Measurements from ENCODE around the gene PRKCZ.

Gene PRKCZ

DNA sequence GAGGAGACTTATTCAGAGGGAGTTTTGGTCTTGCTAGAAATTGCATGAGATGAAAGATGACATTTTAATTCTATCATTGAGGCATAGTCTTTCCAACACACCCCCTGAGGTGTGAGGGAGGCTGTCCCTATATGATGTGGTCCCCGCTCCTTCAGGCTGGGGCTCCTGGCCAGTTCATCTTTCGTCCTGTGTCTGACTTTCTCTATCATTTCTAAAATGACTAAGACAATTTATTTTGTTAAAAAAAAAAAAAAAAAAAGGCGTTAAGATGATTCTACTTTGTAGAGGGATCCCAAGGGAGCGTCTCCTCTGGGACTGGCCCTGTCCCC lies 50.5 kb downstream of the PRKCZ start:
- DNase-seq (ENCODE audit: low read depth in 2 of 3, low spot score in 2 of 3): no peak

DNA sequence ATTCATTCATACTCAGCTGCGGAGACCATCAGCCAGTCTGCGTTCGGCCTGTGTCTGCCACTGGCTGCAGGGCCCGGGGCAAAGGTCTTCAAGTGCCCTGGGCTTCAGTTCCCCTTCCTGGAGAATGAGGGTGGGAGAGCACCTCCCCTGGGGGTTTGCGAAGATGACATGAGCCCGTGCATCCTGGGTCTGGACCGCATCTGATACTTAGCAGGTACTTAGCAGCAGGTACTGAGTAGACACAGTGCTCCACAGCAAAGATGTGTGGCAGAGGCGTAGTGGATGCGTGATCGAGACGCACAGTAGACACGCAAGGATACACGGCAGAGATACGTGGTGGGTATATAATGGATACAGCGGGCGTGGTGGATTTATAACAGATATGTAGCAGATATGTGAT lies 51.3 kb downstream of the PRKCZ start:
- no peak for DNase-seq (ENCODE audit: low read depth in 2 of 3, low spot score in 2 of 3)

DNA sequence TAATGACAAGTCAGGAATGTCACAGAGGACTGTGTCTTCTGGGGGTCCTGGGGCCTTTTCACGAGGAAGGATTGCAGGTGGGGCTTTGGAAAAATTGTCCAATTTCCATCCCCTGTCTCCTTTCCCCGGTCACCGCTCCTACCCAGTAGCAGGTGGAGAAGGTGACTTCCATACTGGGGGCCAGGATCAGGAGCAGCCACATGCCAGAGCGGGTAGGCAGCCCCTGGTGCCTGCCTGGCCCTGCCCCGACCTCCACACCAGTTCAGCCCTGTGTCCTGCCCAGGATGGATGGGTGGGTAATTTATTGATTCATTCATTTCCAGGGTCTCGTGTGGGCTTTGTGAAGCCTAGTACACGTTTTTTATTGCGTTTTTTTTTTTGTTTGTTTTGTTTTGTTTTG lies 51.7 kb downstream of the PRKCZ start:
- DNase-seq (ENCODE audit: low read depth in 2 of 3, low spot score in 2 of 3): no peak

DNA sequence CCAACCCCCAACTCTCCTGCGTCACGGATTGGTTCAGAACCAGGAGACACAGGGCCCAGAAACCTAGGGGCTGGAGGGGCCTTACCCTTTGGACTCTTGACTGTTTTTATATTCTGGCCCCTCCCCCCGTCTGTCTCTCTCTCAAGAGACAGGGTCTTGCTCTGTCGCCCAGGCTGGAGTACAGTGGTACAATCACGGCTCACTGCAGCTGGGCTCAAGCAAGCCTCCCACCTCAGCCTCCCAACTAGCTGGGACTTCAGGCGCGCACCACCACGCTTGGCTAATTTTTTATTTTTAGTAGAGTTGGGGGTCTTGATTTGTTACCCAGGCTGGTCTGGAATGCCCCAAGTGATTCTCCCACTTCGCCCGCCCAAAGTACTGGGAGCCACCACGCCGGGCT lies 52.5 kb downstream of the PRKCZ start:
- DNase-seq (ENCODE audit: low read depth in 2 of 3, low spot score in 2 of 3): no peak

DNA sequence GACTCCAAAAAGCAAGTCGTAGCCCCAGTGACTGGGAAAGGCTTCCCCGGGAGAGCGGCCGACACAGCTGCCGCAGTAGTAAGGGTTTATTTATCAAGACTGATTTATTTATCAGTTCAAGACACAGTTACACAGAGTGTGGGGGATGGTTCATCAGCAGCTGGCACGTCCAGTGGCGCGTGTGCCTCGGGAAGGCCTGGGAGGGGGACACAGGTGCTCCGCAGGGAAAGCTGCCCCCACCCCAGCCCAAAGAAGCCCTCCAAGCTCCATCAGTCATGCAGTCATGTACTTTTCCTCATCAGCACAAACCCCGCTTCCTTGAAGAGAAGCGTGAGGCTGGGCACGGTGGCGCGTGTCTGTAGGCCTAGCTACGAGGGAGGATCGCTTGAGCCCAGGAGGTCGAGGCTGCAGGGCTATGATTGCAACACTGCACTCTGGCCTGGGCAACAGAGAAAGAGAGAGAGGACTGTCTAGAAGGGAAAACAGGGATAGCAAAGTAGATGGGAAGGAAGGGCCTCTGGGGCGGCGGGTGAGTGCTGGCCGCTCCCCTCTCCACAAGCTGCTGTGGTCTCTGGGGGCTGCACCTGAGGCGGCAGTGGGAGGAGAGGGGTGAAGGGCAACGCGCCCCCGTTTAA lies 53.2 kb downstream of the PRKCZ start:
- DNase-seq (ENCODE audit: low read depth in 2 of 3, low spot score in 2 of 3): no peak

DNA sequence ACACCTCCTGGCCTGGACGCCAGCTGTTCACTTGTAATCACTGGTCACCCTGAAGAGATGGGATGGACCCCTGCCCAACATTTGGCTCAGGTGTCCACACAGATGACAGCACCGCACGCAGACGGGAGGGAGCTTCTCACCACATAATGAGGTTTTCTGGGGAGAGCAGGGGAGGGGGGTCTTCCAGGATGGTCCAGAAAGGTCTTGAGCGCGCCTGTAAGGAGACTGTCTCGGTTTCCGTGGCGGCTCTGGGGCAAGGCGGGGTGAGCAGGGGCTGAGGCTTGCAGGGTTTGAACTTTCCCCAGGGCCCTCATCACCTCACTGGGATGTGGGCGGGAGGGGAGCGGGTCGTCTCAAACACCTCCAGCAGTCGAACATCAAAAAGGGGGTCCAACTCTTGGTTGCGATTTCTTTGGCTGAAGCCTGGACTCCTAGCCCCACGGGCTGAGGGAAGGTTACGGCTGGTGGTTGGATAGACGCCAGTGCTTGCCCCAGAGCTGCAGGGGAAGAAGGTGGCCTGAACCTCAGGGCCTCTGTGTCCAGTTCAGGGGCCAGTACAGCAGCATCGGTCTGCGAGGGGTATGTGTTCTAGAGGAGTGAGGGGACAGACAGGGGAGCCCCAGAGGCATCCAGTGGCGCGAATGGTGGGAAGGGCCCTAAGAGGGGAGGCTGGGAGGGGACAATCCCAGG lies 53.8 kb downstream of the PRKCZ start:
- no peak for DNase-seq (ENCODE audit: low read depth in 2 of 3, low spot score in 2 of 3)

DNA sequence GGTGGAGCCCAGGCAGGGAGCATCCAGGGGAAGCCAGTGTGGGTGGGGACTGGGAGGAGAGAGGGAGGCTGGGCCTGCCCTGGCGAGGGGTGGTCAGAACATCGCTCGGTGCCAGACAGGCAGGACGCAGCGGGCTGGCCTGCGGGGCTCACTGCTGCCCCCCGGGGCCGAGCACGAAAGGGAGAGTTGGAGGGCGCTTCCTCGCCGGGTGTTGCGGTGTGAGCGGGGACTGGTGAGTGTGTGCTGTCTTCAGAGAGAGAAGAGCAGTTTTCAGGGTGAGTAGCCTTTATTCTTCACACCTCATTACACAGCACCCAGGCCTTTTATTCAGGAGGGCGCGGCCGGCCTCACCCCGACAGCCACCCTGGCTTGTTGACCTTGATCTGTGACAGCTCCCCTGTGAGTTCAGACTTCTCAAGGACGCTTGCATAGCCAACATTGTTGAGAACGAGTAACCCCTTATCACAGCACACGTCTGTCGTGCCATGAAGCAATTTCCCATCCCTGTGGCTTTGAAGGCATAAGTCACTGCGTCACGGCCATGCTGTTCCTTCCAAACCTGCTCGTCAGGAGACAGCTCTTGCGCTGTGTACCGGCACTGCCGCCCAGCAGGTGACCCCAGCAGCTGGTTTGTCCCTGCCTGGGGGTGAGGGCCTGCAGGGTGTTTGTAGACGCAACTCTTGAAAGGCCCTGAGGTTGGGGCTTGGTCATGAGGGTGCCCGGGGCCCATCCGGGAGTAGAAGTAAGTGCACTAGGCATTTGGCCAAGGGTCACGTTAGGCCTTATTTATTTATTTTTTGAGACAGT lies 54.6 kb downstream of the PRKCZ start:
- DNase-seq (ENCODE audit: low read depth in 2 of 3, low spot score in 2 of 3): no peak

DNA sequence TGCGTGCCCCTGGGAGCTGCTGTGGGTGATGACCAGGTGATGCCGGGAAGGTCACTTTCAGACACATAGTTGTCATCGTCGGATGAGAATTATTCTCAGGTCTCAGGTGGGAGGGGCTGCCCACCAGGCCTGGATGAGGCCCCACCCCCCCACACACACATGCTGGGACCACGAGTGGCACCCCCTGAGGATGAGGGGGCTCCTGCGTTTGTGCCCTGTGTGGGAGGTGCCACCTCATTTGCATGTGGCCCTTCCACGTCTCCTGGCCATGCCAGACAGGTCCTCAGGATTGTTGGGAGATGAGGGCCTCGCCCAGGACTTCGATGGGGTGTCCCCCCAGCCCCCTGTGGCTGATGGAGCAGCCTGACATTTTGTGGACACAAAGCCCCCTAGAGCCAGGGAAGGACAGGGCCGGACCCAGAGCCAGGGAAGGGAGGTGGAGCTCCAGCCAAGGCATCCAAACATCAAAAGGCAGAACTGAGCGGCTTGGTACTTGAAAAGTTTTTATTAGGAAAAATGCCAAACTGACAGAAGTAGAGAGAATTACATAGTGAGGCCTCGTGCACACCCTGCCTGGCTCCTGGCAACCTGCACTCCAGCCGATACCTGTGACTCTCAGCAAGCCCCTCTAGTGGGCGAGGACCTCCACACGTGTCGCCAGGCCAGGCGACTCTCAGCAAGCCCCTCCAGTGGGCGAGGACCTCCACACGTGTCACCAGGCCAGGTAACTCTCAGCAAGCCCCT lies 55.7 kb downstream of the PRKCZ start:
- DNase-seq (ENCODE audit: low read depth in 2 of 3, low spot score in 2 of 3): no peak

DNA sequence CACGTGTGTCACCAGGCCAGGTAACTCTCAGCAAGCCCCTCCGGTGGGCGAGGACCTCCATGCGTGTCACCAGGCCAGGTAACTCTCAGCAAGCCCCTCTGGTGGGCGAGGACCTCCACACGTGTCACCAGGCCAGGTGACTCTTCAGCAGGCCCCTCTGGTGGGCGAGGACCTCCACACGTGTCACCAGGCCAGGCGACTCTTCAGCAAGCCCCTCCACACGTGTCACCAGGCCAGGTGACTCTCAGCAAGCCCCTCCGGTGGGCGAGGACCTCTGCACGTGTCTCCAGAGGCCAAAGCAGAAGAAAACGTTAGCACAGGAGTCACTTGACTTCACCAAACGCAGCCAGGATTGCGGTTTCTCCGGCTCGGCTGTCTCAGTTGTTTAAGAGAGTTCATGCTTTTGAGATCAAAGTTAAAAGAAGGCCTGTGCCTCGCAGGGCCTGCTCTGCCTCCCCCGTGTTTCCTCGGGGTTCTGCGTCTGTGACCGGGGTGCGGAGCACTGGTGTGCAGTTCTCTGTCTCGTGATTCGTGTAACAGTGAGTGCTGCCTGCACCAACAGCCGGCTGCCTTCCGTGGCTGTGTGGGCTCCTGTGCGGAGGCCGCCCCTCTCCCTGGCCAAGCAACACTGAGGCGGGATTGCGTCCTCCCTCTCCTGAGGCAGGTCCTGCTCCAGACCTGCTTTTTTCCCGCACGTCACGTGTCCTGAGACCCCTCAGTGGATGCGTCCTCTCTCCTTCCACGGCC lies 56.6 kb downstream of the PRKCZ start:
- DNase-seq (ENCODE audit: low read depth in 2 of 3, low spot score in 2 of 3): no peak

DNA sequence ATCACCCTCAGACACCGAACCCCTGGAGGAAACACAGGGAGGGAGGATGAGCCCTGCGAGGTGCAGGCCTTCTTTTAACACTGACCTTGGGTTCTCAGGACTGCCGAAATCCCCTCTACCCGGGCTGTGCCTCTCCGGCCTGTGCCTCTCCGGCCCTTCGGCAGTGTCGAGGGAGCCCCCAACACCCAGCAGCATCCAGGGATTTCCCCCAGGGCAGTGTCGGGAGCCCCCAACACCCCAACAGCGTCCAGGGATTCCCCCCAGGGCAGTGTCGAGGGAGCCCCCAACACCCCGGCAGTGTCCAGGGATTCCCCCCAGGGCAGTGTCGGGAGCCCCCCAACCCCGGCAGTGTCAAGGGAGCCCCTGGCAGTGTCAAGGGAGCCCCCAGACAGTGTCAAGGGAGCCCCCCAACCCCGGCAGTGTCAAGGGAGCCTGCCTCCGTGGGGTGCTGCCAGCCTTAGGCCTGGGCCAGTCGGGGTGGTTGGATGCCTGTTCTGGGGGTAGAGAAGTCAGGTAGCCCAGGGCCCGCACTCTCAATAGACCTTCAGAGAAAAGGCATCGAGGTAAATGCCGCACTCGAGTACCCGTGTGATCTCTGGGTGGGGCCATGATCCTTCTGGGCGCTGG lies 57.5 kb downstream of the PRKCZ start:
- no peak for DNase-seq (ENCODE audit: low read depth in 2 of 3, low spot score in 2 of 3)

DNA sequence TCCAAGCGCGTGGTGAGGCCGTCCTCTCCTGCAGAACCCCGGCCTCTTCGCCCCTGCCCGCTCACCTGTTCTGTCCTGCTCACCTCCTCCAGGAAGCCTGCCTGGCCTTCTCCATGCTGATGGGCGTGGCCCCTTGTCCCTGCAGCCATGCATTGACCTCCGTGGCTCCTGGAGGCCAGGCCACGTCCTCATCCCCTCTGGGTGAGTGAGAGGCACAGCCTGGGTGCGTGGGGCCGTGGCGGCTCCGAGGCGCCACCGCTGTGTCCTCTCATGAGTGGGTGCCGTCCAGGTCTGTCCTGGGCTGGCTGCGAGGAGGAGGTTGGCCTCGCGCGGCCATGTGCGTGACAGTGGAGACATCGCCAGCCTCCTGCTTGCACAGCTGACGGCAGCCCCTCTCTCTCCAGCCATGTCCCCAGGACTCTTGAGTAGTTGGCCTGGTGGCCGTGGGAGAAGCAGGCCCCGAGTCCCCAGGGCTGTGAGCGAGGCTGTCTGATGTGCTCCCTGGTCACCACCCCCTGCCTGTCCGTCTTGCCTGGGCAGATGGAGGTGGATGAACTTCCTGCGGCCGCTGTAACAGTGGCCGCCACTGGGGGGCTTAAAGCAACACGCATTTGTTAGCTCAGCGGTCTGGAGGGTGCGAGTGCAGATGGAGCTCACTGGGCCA lies 58.1 kb downstream of the PRKCZ start:
- DNase-seq (ENCODE audit: low read depth in 2 of 3, low spot score in 2 of 3): no peak

DNA sequence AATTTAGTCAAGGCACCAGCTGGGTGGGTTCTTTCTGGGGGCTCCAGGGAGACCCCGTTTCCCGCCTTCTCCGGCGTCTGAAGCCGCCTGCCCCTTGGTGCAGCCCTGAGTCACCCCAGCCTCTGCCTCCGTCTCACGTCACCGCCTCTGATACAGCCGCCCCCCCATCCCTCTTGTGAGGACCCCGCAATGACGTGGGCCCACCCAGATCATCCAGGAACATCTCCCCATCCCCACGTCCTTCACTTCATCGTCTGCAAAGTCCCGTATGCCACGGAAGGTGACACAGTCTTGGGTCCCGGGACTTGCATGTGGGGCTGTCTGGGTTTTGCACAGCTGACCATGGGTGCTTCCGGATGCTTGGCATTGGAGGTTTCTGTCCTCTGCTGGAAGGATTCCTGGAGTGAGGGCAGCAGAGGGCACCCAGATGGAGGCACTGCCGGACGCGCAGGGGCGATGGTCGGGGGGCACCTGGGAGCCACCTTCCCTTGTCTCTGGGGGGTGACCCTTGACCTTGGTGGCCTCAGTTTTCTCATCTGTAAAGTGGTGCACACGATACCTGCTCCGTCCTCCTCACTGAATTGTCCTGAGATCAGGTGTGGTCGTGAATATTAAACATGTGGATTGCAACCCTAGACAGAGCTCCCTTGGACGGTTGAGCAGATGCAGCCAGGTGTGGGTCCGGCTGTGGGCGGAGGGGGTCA lies 58.8 kb downstream of the PRKCZ start:
- no peak for DNase-seq (ENCODE audit: low read depth in 2 of 3, low spot score in 2 of 3)

DNA sequence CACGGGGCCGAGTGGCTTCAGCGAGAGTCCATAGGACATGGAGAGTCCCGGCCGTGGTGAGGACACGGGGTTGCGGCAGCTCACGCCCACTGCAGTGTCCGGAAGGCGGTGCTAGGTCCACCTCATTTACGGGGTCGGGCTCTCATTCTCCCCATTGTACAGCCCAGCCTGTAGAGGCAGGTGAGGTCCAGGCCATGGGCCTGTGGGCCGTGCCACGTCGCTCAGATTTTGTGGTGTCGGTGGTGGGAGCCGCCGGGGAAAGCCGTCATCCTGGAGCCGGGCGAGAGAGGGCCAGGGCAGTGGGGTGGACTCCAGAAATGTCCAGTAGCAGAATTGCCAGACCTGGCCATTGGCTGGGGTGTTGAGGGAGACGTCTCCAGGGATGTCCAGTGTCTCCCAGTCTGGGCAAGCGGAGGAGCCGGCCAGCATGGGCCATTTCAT lies 59.4 kb downstream of the PRKCZ start:
- DNase-seq (ENCODE audit: low read depth in 2 of 3, low spot score in 2 of 3): no peak

DNA sequence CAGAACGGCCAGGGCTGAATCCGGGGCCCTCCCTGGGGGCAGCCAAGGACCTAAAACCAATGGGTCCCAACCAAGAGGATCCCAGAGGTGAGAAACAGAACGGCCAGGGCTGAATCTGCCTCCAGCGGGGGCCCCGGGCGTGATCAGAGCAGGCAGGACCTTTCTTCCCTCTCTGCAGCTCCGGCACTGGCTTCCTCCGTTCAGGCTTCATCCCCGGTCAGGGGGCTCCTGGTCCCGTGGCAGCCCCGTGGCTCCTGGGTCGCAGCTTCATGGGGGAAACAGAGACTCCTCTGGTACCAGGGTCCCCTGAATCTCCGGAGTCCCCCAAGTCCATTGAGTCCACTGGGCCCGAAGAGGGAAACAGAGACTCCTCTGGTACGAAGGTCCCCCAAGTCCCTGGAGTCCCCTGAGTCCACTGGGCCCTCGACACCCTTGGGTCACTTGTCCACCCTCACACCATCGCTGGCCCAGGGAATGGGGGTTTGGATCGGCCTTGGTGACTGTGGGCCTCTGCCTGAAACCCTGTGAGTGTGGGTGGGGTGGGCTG lies 60.1 kb downstream of the PRKCZ start:
- no peak for DNase-seq (ENCODE audit: low read depth in 2 of 3, low spot score in 2 of 3)

DNA sequence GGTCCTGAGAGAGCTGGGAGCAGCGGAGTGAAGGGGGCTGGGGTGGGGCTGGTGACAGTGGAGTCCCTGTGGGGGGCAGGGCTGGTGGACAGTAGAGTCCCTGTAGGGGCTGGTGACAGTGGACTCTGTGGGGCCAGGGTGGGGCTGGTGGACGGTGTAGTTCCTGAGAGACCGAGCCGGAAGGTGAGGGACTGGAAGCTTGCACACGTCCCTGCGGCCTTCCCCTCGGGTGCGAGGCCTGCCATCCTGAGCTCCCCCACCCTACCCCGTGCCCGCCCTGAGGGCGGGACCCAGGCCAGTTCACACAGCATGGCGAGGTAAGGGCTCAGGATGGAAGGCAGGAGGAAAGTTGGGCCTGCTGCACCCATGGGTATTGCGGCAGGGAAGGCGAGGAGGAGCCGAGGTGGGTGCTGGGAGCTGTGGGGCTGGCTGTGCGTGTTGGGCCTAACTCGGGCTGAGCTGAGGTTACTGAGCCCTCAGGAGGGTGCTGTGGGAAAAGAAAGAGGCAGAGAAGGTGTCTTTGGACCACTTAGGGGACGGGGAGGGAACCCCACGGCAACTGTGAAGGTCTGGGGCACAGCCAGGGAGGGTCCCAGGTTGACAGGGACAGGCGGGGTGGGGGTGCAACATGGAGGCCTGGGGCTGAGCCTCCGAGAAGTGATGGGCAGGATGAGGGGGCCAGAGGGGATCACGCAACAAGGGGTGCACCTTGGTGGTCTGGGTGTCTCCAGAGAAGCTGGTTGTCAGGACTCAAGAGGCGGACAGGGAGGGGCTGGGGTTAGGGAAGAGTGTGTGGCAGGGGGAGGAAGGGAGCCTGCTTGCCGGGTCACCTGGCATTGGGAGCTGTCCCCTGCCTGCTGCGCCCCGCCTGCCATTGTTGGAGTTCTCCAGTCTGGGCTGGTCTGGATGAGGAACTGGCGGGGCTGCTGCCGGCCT lies 60.8 kb downstream of the PRKCZ start:
- DNase-seq (ENCODE audit: low read depth in 2 of 3, low spot score in 2 of 3): no peak

DNA sequence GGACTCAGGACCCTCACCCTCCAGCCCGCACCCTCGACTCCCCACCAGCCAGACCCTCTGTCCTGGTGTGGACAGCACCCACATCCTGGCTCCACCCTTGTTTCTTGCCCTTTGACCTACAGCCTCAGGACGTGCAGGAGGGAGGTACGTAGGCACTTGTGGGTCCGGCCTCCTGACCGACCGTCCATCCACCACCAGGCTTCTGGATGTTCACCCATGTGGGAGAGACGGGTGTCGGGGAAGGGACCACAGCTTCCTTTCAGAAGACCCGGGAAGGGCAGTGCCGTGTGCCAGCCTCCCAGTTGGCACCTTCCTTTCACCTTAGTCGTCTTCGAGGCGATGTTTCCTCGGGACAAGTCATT lies 61.4 kb downstream of the PRKCZ start:
- no peak for DNase-seq (ENCODE audit: low read depth in 2 of 3, low spot score in 2 of 3)

DNA sequence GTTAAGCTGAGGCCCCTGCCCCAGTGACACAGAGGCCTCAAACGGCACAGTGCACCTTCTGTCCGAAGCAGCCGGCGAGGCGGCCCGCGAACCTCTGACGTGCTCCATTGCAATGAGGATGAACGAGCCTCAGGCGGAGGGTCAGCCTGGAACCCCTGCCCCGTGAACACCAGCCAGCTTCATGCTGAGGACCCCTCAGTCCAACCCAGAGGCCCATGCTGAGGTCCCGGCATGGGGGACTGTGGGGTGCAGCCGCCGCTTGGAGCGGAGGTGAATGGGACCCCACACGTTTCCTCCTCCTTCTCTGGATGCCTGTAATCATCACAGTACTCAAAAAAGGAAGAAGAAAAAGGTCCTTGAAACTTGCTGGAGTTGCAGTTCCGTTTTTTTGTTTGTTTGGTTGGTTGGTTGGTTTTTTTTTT lies 62.1 kb downstream of the PRKCZ start:
- no peak for DNase-seq (ENCODE audit: low read depth in 2 of 3, low spot score in 2 of 3)

DNA sequence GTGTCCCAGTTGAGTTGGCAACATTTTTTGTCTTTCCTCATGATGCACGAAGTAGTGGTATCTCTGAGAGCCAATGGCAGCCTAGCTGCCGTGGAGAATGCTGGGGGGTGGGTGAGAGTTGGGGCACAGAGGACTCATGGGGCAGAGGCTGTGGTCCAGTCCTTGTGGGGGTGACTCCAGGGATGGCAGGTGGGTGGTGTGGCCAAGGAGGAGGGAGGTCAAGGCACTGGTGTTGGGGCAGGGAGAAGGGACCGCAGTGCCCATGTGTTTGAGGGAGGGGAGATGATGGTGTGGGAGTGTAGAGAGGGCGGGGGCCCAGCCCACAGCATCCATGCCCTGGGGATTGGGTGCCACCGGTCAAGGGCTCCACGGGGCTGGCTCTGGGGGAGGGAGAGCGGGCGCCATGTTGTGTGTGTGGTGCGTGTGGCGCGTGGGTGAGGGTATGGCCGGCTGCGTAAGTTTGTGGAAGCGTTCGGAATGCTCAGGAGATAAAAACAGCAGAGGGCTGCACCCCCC lies 63.5 kb downstream of the PRKCZ start:
- DNase-seq (ENCODE audit: low read depth in 2 of 3, low spot score in 2 of 3): no peak

All from activated CD8-positive, alpha-beta memory T cell treated with anti-CD3 and anti-CD28 coated beads for 48 hours (primary cell).